ENCODE measurements around the gene LPCAT1. TPM values are rescaled to one million over a fixed set of nuclear protein-coding genes. Genes with fewer than 3 reads are reported as not detected.

Gene LPCAT1
- total RNA-seq, 4 donors from 2014 or later, result 10.4 to 13.2 (median 12.3) TPM

- TF ChIP-seq CTCF (IDR thresholded peaks at IDR 0.05) (no peak), POLR2A (IDR thresholded peaks at IDR 0.05) (no peak)
- WGBS, 2 donors, result 87 to 88% methylated on average over 16 to 21 of the region's 21 CpGs
- intact Hi-C loops (cut with DNase I; ENCODE audit: low total_unique reads), result no loop called here
- H3K4me3 ChIP-seq (ENCODE audit: low read depth, poor library complexity, severe bottlenecking), result no peak overlapping the region
- peak in 1 of 2 donors; percentile 80 for DNase-seq (ENCODE audit: low spot score in 2 of 2)
Measured at GRCh38 chr5:1438871-1439270, 84.9 kb downstream of the LPCAT1 start.

- no peak for TF ChIP-seq POLR2A (IDR thresholded peaks at IDR 0.05)
- no peak for TF ChIP-seq CTCF (IDR thresholded peaks at IDR 0.05)
- 80 to 89% methylated on average over 24 to 25 of the region's 25 CpGs for WGBS, 2 donors
- DNase-seq (ENCODE audit: low spot score in 2 of 2), result peak in 1 of 2 donors; percentile 76
- intact Hi-C loops (cut with DNase I; ENCODE audit: low total_unique reads), result no loop called here
- H3K4me3 ChIP-seq (ENCODE audit: low read depth, poor library complexity, severe bottlenecking), result no peak overlapping the region
Measured at GRCh38 chr5:1437876-1438559, 85.7 kb downstream of the LPCAT1 start.

- peak in 1 of 2 donors; percentile 68 for DNase-seq (ENCODE audit: low spot score in 2 of 2)
- TF ChIP-seq CTCF (IDR thresholded peaks at IDR 0.05) (no peak), POLR2A (IDR thresholded peaks at IDR 0.05) (no peak)
- H3K4me3 ChIP-seq (ENCODE audit: low read depth, poor library complexity, severe bottlenecking), result no peak overlapping the region
- intact Hi-C loops (cut with DNase I; ENCODE audit: low total_unique reads), result no loop called here
- WGBS, 2 donors, result 44 to 45% methylated on average over 10 to 11 of the region's 11 CpGs
Measured at GRCh38 chr5:1437226-1437829, 86.4 kb downstream of the LPCAT1 start.

DNA sequence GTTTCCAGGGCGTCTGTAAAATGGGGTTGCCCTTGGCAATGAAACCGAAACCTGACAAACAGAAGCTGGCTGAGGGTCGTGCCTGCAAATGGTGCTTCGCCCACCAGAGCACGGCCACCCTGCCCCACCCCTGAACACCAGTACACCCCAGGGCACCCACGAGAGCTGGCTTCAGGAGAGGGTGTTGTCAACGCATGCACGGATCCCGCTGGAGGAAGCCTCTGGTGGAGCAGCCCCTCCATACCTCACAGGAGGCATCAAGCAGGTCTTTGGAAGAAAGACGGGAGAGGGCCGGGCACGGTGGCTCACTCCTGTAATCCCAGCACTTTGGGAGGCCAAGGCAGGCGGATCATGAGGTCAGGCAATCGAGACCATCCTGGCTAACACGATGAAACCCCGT is 87.1 kb downstream of the LPCAT1 start:
- TF ChIP-seq CTCF (IDR thresholded peaks at IDR 0.05), result no peak
- H3K4me3 ChIP-seq (ENCODE audit: low read depth, poor library complexity, severe bottlenecking), result no peak overlapping the region
- 81 to 84% methylated on average over 15 to 16 of the region's 16 CpGs for WGBS, 2 donors
- DNase-seq (ENCODE audit: low spot score in 2 of 2), result peak in 1 of 2 donors; percentile 52
- intact Hi-C loops (cut with DNase I; ENCODE audit: low total_unique reads), result no loop called here

DNA sequence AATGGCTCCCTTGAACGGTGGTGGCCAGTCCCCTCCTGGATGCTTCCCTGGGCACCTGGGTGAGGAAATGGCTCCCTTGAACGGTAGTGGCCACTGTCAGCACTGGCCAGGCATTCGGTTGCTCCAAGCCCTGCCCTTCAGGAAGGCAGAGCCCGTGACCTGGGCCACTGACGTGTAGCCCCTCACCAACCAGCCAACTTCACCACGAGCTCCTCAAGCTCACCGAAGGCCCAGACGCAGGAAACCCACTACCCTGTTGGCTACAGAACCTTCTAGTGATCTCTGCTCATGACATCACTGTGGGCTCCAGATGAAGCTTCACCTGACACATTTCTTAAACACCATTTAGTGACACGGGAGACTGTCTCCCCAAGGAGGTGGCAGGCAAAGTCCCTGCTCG is 87.7 kb downstream of the LPCAT1 start:
- intact Hi-C loops (cut with DNase I; ENCODE audit: low total_unique reads), result no loop called here
- TF ChIP-seq POLR2A (IDR thresholded peaks at IDR 0.05) (no peak), CTCF (IDR thresholded peaks at IDR 0.05) (no peak)
- H3K4me3 ChIP-seq (ENCODE audit: low read depth, poor library complexity, severe bottlenecking), result no peak overlapping the region
- 80 to 84% methylated on average over 10 of the region's 10 CpGs for WGBS, 2 donors
- DNase-seq (ENCODE audit: low spot score in 2 of 2), result peak in 1 of 2 donors; percentile 76

Data from lower leg skin (tissue), 4 donors.